NCI-H2107 treated with DMSO at 0.1 percent for 48 hours (cell line): Measurements from ENCODE around the gene TUBA4A.

Experiments used
- DNase-seq: peaks from one replicate; lab custom pipeline; 2025; ENCODE audit not compliant: unreplicated experiment; lab: John Stamatoyannopoulos, UW

The TUBA4A gene

DNA sequence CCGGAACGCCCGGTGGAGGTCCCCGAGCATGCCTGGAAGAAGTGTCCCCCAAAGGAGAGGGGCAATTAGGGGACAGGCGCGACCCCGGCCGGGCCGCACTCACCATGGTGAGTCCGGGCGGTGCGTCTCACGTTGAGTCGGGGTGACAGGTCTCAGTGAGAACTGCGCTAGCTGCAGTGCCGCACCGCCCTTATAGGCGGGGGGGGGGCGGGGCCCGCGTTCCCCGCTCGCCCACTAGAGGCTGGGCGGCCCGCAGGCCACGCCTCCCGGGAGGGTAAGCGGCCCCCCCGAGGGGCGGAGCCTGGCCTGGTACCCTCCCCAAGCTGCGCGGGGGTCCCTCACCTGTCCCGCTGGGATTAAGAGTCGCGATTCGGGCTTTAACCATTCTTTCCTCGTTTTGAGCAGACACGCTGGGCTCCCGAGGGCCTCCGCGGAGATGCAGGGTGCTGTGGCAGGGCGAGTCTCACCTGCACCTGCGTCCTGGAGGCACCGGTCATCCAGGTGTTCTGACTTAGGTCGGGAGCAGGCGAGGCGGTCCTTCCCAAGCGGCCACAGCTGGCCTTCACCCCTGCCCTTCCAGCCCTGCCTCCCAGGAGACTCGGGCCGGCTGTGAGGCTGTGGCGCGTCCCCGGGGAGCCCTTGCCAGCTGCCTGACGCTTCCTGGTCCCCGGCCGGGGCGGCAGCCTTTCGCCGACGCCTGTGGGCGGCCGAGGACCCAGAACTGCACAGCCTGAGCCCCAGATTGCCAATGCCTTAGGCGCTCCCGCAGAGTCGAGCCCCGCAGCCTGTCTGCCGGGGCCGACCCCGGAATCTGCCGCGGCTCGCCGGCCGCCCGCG is at the start of gene TUBA4A:
TUBA4A (minus strand) TSS at position 166 of the 837 bp plus-strand sequence; CDS start at position 106, 60 bp downstream.
- peak; percentile 9 for DNase-seq

GRCh38 chr2:219302412-219302968 is 48.8 kb upstream of the TUBA4A start:
- DNase-seq = no peak

GRCh38 chr2:219300022-219300421 is 46.3 kb upstream of the TUBA4A start:
- DNase-seq = no peak

DNA sequence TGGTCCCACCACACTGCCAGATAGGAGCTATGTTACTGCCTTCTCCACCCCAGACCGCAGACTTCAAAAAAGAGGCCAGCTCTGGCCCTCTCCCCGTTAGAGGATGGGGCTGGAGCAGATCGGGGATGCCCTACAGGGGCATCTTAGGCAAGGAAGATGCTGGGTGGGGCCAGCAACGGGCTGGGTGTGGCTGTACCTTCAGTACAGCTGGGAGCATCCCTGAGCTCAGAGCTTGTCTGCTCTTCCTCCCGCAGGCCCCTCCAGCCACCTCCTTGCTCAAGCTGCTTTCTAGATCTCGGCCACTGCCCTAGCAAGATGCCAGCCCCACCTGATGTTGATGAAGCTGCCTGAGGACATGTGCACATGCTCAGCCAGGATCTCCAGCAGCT is 45.6 kb upstream of the TUBA4A start:
- no peak for DNase-seq

- peak; percentile 62 for DNase-seq
These were observed 45.1 kb upstream of the TUBA4A start for GRCh38 chr2:219298759-219299371.

DNA sequence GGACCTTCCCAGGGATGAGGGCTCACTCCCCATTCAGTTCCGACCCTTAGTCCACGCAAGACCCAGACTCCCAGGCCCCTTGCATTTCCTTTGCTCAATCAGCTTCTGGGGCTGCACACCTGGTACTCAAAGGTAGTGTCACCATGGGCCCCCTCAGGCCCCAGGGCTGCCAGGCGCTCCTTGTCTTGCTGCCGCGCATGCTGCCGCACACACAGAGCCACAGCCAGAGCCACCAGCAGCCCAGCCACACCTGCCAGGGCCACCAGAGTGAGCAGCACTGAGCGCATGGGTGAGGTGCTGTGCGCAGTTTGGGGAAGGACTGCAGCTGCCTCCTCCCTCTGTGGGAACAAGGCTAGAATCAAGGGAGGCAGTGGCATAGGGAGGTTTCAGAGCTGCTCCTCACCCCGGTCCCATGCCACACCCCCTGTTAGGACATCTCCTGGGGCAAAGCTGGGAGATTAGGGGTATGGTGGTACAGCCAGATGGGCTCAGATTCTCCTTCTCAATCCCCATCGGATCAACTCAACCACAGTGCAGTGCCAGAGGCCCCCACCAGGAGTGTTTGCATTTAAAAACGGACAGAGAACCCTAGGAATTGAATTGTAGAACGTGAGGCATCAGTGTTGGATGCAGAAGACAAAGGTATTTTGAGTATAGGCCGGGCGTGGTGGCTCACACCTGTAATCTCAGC is 44.2 kb upstream of the TUBA4A start:
- no peak for DNase-seq

- no peak for DNase-seq
These were observed 43.1 kb upstream of the TUBA4A start for GRCh38 chr2:219296631-219297391.

GRCh38 chr2:219296142-219296541 is 42.4 kb upstream of the TUBA4A start:
- no peak for DNase-seq

GRCh38 chr2:219294356-219295351 is 40.9 kb upstream of the TUBA4A start:
- DNase-seq = peak; percentile 52

- no peak for DNase-seq
These were observed 40.1 kb upstream of the TUBA4A start for GRCh38 chr2:219293736-219294231.

DNA sequence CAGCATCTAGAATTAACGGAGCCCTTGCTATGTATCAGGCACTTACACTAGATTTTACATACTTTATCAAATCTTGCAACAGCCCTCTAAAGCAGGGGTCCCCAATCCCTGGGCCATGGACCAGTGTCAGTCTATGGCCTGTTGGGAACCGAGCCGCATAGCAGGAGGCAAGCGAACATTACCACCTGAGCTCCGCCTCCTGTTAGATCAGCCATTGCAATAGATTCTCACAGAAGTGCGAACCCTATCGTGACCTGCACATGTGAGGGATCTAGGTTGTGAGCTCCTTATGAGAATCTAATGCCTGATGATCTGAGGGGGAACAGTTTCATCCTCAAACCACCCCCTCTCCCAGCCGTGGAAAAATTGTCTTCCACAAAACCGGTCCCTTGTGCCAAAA is 38.9 kb upstream of the TUBA4A start:
- no peak for DNase-seq

DNA sequence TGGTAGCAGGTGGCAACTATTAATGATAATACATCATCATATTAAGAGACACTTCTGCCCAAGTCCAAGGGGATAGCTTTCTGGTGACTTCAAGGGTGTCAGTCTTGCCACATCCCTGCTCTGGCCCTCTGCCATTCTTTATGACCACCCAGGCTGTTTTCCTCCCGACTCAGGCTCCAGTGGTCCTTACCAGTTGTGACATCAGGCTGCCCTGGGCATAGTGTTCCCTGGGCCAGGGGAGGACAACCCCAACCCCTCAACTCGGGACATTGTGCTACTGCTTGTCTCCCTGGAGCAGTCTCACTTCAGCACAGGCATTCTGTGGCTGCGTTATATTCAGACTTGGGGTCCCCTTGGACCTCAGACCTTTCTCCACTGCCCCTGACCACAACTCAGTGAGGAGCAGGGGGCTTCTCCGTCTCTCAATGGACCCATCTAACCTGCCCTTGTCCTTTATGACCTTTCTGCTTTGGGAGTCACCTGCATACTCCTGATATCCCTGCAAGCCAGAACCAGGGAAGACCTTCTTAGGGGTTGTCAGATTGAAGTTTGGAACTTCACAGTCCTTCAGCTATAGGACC is 38.3 kb upstream of the TUBA4A start:
- DNase-seq = no peak

DNA sequence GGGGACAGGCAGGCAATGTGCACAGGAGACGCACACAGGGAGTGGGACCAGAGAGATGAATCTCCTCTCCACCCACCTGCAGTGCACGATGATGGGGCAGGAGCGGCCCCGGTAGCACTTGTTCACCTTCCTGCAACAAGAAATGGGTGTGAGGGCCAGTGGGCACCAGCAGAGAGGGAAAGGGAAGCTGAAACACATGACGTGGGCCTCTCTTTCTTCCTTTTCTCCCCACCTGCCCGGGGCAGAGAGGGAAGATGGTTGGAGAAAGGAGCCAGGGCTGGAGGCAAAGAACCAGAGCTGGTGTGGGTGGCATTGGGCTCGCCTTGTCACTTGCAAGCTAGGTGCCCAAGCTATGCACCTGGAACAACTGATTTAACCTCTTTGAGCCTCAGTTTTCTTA is 37.7 kb upstream of the TUBA4A start:
- no peak for DNase-seq

DNA sequence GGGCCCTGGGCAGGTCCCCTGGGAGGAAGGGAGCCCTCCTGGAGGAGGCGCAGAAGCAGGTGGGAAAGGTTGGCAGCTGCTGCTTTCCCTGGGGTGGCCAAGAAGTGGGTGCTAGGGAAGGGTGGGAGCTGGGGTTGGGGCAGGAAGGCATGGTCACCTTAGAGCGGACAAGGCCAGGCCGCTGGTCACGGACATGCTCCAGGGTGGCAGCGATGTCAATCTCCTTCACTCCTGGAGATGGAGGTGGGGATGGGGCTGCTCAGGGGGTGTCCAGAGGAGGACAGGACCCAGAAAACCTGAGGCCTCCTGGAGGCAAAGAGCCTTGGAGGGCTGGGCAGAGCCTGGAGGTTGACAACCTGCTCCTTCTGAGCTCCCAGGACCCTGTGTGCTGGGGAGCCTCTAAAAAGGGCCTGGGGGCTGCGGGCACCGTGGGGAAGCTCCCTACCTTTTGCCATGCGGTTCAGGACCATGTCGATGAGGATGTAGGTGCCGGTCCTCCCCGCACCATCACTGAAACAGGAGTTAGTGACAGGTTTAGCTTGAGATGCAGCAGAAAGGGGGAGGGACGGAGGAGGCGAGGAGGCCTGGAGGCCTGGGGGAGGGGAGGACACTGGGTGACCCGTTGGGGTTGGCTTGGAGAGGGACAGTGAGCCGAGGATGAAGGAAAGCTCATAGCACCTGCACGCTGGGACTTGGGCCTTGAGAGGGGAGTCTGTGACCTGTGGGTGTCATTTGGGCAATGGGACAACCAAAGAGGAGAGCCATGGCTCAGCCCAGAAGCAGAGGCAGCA is 36.9 kb upstream of the TUBA4A start:
- DNase-seq = no peak

- no peak for DNase-seq
These were observed 36.0 kb upstream of the TUBA4A start for GRCh38 chr2:219289537-219290361.

GRCh38 chr2:219289195-219289536 is 35.4 kb upstream of the TUBA4A start:
- no peak for DNase-seq

DNA sequence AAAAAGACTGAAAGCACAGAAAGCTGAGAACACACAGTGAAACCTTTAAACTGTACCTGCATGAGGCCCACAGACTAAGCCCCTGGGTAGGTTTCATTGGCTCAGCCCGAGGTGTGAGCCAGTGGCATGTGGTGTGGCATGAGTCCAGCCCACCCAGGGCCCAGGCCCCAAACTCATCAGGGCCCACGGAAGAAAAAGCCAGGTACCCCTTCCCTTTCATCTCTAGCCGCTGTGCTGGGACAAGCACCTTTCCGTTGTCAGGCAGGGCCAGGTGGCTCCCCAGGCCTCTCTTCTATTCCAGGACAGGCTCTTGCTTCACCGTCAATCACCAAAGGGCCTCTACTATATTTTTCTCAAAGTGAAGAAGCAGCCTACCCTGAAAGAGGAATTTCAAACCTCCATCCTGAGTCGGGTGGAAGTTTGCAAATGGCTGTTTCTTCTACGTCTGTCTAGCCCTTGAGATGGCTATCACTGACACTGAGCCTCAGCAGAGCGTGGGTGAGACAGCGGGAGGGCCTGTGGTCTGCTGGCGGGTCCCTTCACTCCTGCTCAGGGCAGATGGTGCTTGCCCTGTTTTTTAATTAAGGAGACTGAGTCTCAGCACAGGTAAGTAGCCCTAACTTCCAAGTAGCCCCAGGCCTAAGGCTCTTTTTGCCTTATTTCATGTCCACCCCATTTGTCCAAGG is 34.0 kb upstream of the TUBA4A start:
- DNase-seq = no peak
